ENCODE data around the gene KCNAB1.

KCNAB1 gene

GRCh38 chr3:156332304-156332703 is 211.9 kb downstream of the KCNAB1 start:
- DNase-seq, result no peak

- no peak for DNase-seq
Observed at GRCh38 chr3:156334841-156335545, 214.6 kb downstream of the KCNAB1 start.

- DNase-seq, result no peak
Observed at GRCh38 chr3:156339491-156339890, 219.1 kb downstream of the KCNAB1 start.

GRCh38 chr3:156341332-156341731 is 221.0 kb downstream of the KCNAB1 start:
- DNase-seq, result no peak

- DNase-seq, result no peak
Observed at GRCh38 chr3:156341831-156342416, 221.5 kb downstream of the KCNAB1 start.

- DNase-seq, result no peak
Observed at GRCh38 chr3:156344215-156344614, 223.8 kb downstream of the KCNAB1 start.

GRCh38 chr3:156349111-156349510 is 228.7 kb downstream of the KCNAB1 start:
- no peak for DNase-seq

GRCh38 chr3:156349978-156350377 is 229.6 kb downstream of the KCNAB1 start:
- DNase-seq, result no peak

GRCh38 chr3:156350781-156351180 is 230.4 kb downstream of the KCNAB1 start:
- DNase-seq, result no peak

GRCh38 chr3:156351783-156352182 is 231.4 kb downstream of the KCNAB1 start:
- DNase-seq, result no peak

GRCh38 chr3:156352728-156353127 is 232.3 kb downstream of the KCNAB1 start:
- DNase-seq, result no peak

GRCh38 chr3:156353563-156353962 is 233.2 kb downstream of the KCNAB1 start:
- DNase-seq, result no peak

GRCh38 chr3:156356537-156357363 is 236.4 kb downstream of the KCNAB1 start:
- DNase-seq, result no peak

- no peak for DNase-seq
Observed at GRCh38 chr3:156358232-156358631, 237.9 kb downstream of the KCNAB1 start.

GRCh38 chr3:156359368-156359767 is 239.0 kb downstream of the KCNAB1 start:
- no peak for DNase-seq

GRCh38 chr3:156360083-156360482 is 239.7 kb downstream of the KCNAB1 start:
- DNase-seq, result no peak

GRCh38 chr3:156360963-156361362 is 240.6 kb downstream of the KCNAB1 start:
- no peak for DNase-seq

GRCh38 chr3:156366559-156366958 is 246.2 kb downstream of the KCNAB1 start:
- DNase-seq, result no peak

GRCh38 chr3:156368189-156368588 is 247.8 kb downstream of the KCNAB1 start:
- no peak for DNase-seq

GRCh38 chr3:156371701-156372100 is 251.3 kb downstream of the KCNAB1 start:
- DNase-seq, result no peak

GRCh38 chr3:156373095-156373494 is 252.7 kb downstream of the KCNAB1 start:
- no peak for DNase-seq

- no peak for DNase-seq
Observed at GRCh38 chr3:156373654-156374053, 253.3 kb downstream of the KCNAB1 start.

GRCh38 chr3:156376199-156376598 is 255.8 kb downstream of the KCNAB1 start:
- DNase-seq, result no peak

GRCh38 chr3:156377266-156377665 is 256.9 kb downstream of the KCNAB1 start:
- no peak for DNase-seq
